GM21737 (cell line): ENCODE results near the gene E2F4.
A peak's percentile ranks its signal among the peaks of the same experiment; 100 is the strongest.

Experiments
- ATAC-seq: cut with Tn5 transposase; IDR thresholded peaks from one replicate; pipeline ENCODE4 v1.9.1; 2021; ENCODE audit warnings: mild to moderate bottlenecking, moderate library complexity; ENCODE audit not compliant: unreplicated experiment

Gene E2F4

DNA sequence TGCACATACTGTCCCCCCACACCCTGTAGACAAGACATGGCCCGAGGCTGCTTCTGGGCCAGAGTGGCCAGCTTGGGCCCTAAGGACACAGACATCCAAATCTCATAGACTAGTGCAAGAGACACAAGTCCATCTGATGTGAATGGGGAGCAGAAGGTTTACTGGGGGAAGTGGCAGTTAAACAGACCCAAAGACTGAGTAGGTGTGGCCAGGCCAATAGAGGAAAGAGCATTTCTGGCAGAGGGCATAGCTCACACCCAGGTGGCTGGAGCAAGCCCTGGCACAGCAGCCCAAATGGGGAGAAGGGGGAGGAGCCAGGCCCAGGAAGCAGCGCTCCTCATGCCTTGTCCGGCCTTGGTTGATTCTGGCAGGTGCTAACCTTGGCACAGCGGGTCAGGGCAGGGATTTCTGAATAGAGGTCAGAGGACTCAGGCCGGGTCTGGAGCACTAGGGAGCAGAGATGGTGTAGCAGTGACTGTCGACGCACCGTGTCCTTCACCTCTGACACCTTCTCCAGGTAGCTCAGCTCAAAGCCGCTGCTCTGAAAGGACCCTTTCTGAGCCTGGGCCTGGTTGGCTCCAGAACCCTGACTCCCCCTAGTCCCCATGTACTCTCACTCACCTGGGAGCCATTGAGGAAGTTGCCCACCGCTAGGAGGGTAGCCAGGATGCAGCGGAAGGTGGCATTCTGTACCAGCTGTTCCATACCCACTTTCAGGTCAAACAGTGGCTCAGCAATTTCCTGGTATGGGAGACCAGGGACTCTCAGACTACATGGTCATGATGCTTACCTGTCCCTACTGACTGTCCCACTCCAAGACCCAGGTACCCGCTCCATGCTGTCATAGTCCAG lies 39.1 kb downstream of the E2F4 start:
- ATAC-seq, result no peak

- no peak for ATAC-seq
These were observed 41.6 kb downstream of the E2F4 start for GRCh38 chr16:67233596-67233995.

DNA sequence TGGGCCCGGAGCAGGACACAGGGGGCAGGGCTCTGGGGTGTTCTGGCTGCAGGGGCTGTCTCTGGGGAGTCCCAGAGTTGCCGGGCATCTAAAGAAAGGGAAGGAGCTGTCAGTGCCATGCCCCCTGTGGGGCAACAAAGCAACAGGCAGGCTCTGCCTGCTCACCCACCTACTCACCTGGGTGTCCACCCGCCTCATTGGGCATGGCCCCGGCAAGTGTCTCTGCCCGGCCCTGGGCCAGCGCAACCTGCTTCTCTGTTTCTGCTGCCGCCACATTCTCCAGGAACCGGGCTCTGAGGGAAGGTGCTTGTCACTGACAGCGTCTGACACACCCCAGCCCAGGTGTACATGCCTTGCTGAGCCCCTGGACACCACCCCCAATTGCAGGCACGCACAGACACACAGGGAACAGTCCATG lies 42.2 kb downstream of the E2F4 start:
- ATAC-seq, result no peak

DNA sequence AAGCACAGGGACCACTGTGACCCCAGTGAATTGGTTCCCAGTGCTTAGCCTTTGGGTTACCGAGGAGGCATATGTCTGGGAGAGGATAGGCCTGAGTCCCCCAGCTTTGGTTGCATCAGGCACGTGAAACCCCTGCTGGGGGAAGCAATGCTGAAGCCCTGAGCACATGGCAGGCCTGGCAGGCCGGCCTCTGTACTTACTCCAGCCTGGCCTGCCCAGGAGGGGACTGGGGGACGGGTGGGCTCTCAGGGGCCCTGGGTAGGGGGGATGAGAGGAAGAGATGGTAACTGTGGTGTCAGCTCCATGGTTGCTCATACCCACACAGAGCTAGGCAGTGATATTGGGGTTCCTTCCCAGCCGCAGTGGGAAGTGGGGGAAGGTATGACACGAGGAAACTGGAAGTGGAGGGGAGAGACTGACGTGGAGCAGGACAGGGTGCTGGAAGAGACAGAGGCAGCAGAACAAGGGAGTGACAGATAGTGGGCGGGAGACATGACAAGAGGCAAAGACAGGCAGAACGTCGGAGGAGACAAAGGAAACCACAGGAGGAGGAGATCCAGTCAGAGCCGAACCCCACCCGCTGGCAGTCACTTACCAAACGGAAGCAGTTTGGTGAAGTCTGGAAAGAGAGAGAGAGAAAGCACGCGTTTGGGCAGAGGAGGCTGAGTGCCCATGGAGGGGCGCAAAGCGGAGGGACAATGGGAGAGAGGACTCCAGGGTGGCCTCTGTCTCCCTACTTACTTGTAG lies 44.0 kb downstream of the E2F4 start:
- no peak for ATAC-seq

GRCh38 chr16:67236563-67237395 lies 44.8 kb downstream of the E2F4 start:
- no peak for ATAC-seq

- no peak for ATAC-seq
These were observed 45.7 kb downstream of the E2F4 start for GRCh38 chr16:67237396-67238277.

DNA sequence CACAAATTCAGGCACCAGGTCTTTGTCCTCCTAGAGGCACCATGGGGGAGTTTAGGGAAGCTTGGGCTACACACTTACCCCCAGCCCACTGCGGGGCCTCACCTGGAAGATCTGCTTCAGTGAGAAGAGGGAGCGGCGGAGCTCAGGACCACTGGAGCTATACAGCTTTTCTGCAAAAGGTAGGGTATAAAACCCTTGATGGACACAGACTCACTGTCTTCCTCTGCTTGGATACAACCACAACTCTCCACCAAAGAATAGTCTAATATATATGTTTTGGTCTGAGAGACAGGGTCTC lies 46.3 kb downstream of the E2F4 start:
- no peak for ATAC-seq

DNA sequence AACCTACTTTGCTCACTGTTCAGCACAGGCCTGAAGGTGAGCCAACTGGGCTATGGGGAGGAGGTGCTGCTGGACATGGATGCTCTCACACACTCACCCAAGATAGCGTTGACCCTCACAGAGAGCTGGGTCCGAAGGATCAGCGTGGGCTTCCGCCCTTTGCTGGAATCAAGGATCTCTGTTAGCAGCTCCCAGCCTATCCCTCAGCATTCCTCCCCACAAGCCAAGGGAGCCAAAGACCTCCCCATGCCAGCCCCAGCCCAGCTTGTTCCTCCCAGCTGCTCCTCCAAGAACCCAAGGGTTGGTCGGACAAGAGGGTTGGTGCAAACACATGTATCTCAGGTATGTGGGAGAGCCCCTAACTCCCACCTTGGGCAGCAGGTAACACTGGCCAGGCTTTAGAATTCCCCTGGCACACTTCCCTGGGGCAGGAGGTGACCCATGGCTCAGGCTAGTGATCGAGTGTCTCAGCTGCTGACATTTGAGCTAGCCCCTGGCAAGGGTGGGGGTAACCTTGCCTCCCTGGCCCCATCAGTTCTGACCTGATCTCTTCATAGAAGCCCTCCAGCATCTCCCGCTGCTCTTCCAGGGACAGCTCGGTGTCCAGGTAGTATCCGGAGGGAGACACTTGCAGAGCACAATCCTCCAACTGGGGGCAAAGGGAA lies 47.0 kb downstream of the E2F4 start:
- no peak for ATAC-seq

- ATAC-seq, result no peak
These were observed 48.6 kb downstream of the E2F4 start for GRCh38 chr16:67240506-67240905.

DNA sequence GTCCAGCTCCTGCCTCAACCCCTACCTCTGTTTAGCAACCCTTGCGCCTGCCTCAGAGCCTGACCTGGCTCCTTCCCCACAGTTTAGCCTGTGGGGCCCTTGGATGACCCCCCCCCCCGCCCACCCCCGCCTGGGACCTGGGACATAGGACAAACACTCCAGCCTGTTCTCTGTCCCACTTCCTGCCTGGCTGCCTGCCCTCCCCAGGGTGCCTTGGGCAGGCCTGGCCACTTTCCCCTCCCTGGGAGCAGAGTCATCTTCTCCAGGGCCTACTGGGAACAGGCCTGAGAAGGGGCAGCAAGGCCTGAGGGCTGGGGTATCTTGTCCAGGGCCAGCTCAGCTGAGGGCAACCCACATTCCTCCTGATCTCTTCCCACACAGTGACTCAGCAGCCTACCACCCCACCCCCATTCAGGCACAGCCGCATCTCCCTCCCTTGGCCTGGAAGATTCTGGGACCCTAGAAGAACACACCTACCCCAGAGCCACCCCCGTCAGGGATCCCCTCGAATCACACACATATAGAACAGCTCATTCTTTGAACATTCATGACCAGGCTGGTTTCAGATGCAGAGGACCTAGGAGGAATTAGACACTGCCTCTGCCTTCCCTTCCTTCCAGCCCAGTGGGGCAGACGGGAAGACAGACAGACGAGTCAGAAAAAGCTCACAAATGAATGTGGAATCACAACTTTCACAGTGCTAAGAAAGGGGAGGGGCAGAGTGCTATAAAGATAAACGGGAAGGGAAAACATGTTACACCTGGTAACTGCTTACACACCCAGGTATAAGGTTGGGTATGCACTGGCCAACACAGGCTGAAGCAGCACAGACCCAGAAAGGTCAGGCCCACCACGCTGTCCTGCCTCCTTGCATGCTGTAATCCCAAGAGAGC lies 49.3 kb downstream of the E2F4 start:
- ATAC-seq, result no peak

- ATAC-seq, result no peak
These were observed 50.3 kb downstream of the E2F4 start for GRCh38 chr16:67242138-67242730.

GRCh38 chr16:67243481-67243880 lies 51.5 kb downstream of the E2F4 start:
- ATAC-seq, result no peak

GRCh38 chr16:67244387-67245185 lies 52.6 kb downstream of the E2F4 start:
- peak; percentile 44 for ATAC-seq

DNA sequence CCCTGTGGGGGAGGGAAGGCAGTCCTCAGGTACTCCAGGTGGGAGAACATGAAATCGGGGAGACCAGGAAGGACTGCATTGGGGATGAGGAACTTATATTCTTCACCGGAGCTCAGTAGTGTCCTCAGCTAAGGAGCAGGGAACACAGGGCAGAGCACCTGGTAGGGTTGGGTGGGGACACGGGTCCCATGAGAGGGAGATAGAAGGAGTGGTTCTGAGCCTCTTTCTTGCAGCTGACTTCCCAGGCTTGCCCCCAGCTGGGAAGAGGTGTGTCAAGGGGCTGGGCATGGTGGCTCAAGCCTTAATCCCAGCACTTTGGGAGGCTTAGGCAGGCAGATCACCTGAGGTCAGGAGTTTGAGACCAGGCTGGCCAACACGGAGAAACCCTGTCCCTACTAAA lies 53.2 kb downstream of the E2F4 start:
- no peak for ATAC-seq

DNA sequence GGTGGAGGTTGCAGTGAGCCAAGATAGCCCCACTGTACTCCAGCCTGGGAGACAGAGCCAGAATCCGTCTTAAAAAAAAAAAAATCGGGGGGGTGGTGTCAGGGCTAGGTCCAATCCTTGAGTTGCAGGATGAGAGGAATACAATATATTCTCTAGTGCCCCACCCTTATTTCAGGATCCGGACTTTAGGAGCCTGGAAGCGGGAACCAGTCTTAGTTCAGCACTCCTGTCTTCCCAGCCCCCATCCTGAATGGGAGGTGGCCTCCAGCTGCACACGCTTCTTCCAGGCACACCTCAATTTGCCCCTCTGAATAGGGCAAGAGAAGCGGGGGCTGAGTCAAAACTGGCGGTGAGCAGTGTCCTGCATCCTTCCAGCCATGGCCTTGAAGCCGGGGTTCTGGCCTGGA lies 53.7 kb downstream of the E2F4 start:
- ATAC-seq, result no peak

GRCh38 chr16:67246081-67246755 lies 54.3 kb downstream of the E2F4 start:
- ATAC-seq, result peak; percentile 21

DNA sequence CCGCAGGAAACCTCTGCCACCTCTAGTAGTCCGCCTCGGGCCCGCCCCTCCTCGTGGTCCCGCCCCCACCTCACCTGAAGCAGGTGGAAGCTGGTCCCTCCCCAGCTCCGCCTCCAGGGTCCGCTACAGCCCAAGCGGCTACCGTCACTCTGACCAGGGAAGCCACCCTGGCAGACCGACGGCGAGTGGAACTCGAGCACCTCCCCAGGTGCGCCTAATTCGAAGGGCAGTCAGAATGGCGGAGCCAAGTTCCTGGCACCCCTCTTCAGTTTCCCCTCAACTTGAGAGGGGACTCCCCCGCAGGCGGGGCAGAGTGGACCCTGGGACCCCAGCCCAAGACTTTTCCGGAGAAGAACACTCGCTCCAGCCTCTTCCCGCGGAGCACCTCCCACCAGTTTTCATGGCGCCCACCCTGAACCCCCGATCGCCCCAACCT lies 54.8 kb downstream of the E2F4 start:
- ATAC-seq, result peak; percentile 16
